Activated T-cell treated with anti-CD3 and anti-CD28 coated beads for 24 hours (primary cell): ENCODE data around the gene IQCH.

Experiments used
- DNase-seq: peaks from one replicate; pipeline ENCODE4 v3.0.0-alpha.2; 2020; ENCODE audit warnings: low read depth

The IQCH gene

GRCh38 chr15:67300266-67301025 is 45.9 kb downstream of the IQCH start:
- DNase-seq = no peak

DNA sequence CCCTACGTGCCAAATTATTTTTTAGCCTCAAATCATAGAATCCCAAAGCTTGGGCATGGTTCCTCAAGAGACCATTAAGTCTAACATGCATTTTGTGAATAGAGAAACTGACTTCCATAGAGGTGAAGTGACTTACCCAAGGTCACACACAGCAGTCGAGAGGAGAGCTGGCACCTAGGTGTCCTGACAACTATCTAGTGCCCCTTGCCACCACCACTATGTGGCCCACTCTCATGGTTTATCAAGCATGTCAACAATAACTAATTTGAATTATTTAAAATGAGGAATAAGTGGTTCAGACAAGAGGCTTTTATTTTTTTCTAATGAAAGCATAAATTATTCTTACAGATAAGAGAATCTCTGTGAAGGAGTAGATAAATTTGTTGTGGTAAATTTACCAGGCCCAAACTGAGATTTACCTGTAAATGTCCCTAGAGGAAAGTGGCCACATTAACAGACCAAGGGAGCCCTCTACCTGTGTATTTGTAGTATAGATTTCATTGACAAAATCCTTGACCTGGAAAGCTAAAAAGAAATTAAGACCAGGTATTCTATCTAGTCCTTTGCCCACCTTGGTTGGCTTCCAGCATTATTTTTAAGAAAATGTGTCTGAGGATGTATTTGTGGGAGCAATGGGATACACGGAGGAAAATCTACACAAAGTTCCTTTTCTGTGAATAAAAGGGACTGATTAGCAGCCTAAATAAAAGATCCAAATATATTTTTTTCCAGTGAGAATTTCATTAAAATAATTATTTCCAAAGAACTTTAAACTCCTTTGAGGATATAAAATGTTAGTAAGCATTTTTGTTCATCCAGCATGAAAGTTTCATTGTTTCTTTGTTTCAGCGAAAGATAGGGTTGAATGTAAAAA is 49.1 kb downstream of the IQCH start:
- no peak for DNase-seq

- DNase-seq = no peak
These were observed 50.2 kb downstream of the IQCH start for GRCh38 chr15:67304778-67305177.

DNA sequence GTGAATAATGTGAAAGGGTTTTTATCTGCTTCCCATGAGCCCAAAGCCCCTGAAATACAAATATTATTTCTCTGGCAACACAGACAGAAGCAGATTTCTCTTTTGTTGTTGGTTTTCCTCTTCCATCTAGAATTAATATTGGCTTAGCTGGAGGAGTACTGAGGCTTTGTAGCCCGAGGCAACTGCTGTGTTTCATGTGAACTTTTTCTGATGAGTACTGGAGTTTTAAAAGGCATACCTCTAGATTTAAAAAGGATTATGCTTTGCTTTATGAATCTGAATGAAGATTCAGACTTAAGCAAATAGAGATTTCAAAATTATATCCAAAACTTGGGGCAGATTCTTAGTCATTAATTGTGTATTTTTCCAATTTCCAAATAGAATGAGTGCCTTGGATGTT is 50.9 kb downstream of the IQCH start:
- DNase-seq = no peak

DNA sequence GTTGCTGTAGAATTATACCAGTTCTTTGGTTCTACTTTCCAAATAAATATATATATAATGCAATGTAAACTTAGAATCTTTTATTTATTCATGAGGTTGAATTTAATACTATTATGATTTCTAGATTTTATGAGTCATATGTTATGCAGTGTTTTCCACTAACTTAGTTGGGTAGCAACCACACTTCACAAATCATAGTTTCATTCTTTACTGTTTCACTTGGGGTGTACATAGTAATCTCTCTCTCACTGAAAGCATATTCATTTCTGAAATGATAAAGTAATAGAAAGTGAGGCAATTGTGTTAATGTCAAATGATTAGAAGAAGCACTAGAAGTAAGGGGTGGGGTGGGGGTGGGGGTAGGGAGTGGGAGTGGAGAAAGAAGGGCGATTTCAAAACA is 52.6 kb downstream of the IQCH start:
- DNase-seq = no peak

GRCh38 chr15:67307889-67308597 is 53.5 kb downstream of the IQCH start:
- DNase-seq = no peak

GRCh38 chr15:67311731-67312130 is 57.1 kb downstream of the IQCH start:
- no peak for DNase-seq

DNA sequence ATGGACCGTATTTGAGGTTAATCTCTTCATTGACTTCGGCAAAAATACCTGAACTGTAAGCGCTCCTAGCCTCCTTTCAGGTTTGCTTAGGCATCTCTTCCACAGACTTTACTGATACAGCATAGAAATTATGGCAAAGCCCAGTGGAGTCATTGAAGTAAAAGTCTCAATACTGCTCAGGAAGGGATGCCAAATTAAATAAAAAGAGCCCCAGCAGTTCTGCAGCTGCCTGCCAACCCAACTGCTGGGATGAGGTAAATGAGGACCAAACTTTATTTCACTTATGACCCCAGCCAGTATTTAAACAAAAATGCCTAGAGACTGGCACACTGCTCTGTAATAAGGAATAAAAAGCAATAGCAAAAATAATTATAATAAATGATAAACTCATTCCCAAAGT is 65.4 kb downstream of the IQCH start:
- no peak for DNase-seq

DNA sequence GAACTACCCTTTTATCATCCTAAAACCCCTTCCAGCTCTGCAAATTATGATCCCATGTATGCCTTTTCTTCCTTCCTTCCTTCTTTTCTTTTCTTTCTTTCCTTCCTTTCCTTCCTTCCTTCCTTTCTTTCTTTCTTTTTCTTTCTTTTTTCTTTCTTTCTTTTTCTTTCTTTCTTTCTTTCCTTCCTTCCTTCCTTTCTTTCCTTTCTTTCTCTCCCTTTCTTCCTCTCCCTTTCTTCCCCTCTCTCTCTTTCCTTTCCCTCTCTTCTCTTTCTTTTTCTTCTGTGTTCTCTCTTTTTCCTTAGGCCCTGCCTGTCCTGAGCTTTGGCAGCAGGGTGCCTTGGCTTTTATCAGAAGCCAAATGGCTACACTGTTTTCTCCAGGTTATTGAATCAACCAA is 66.8 kb downstream of the IQCH start:
- no peak for DNase-seq

- no peak for DNase-seq
These were observed 67.9 kb downstream of the IQCH start for GRCh38 chr15:67322481-67322880.

GRCh38 chr15:67327312-67327711 is 72.7 kb downstream of the IQCH start:
- no peak for DNase-seq

- DNase-seq = no peak
These were observed 73.2 kb downstream of the IQCH start for GRCh38 chr15:67327737-67328136.

DNA sequence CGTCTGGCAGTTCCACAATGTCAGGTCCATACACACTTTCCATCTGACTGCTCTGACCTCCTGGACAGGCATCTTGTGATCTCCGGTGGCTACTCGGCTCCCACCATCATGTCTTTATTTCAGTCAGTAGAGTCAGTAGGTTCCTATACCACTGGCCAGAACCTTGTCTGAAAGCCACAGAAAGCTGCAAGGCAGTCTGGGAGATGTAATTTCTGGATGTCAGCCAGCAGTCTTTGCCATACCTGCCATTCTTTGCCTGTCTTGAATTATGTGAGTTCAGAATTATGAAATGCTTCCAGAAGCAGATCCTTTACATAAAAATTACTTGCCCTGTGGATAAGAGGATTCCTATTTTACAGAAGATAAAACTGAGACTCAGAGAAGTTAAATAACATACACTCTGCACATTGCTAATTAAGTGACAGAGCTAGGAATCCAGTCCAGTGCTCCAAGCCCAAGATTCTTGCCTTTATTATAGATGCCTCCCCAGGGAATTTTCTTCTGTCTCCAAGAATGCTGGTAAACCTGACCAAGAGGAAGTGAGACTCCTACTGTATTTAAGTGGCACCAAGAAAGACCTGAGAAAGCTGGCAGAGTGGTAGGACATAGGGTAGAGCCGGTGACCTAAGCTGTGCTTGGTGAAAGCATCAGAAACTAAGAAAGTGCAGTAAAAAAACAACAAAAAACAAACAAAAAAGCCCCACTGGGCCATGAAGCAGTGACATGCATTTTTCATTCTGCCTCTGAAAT is 75.6 kb downstream of the IQCH start:
- no peak for DNase-seq

- no peak for DNase-seq
These were observed 77.1 kb downstream of the IQCH start for GRCh38 chr15:67331676-67332075.

DNA sequence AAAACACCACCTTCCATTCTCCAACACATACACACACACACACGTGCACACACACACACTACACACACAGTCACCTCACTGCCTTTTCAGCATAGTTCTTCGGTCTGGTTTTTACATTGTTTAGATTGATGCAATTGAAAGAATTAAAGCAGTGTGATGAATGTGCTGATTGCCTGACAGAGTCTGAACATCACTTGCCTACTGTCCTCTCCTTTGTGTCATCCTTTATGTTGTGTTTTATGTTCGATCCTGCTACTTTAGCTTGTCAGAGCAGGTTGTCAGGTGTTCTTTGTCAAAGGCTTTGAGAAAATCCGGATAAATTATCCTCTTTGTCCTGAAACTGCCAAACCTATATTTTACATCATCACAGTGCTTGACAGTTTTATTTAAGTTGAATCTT is 80.4 kb downstream of the IQCH start:
- DNase-seq = no peak

DNA sequence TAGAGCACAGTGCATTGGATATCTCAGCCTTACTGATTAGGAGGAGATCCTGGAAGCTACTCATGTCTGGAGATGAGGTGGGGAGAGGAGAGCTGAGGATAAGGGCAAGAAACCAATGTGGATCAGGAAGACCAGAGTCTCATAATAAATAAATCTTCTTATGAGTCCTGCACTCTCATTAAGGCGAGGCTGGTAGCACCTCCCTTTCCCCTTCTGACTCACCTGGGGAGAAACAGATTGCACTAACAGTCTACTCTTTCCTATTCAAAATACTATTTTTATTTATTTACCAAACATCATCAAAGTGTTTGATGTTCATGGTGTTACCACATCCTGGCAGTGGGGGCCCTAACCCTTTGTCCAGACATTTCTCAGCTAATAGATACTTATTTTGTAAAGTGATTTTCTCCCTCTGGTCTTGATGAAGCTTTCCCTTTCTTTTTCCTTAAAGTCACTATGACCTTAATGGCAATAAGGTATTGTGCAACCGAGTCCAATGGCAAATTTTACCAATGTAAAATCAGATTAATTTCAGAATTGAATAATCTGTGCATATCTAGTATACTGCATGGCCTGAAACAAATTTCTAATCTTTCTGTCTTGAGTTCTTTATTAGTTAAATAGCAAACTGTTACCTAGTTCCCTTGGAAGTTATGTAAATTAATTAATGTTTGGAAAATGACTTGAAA is 81.1 kb downstream of the IQCH start:
- DNase-seq = no peak

DNA sequence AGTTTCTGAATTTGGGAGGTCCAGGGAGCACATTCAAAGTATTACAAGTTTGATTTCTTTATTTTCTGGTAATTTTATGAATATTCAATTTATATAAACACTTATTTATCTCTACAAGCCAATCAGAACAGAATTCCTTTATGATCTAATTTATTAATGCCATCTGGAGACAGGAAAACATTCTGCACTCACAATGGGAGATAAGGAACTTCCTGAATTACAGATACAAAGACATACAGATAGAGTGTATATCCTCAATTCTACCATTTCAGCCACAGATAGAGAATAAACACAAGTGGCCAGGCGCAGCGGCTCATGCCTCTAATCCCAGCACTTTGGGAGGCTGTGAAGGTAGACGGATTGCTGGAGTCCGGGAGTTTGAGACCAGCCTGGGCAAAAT is 86.0 kb downstream of the IQCH start:
- DNase-seq = no peak

DNA sequence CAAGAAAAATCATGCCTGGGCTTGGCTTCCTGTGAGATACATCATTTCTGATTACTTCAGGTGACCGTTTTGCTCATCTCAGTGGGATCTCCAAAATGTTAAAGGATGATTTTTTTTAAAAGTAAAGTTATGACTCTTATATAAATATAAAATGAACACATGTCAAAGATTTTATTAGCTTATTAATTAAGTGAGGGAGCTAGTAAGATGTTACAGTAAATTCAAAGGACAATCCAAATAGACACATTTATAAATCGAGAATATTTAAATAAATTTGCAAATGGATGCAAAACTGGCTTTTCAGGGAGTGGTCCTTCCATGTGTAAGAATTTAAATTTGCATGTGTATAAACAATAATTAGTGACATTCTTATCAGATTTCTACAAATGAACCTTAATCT is 87.0 kb downstream of the IQCH start:
- DNase-seq = no peak

DNA sequence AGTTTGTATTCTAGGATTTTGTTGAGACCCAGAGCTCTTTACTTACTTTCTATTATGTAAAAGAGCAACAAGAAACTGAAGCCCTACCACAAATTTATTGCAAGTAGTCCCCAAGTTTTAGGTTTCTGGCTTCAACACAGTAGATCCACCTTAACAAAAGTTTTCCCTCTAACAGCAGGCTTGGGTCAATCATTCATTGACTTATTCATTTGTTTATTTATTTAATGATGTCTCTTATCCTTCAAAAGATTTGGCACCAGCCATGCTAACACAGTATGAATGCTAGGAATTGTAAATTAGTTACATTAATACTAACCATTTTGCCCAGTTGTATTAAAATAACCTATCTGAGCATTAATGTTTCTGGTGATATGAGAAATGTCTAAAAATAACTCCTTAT is 88.6 kb downstream of the IQCH start:
- no peak for DNase-seq

DNA sequence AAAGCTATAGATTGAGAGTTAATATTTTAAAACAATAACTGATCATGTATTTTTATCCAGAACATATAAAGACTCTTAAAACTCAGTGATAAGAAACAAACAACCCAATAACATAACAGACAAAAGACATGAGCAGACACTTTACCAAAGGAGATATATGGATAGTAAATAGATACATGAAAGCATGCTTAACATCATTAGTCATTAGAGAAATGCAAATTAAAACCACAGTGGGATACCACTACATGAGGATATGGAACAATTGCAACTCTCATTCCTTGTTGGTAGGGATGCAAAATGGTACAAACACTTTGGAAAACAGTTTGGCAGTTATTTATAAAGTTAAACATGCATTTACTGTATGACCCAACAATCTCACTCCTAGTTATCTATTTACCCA is 95.0 kb downstream of the IQCH start:
- no peak for DNase-seq

- no peak for DNase-seq
These were observed 95.5 kb downstream of the IQCH start for GRCh38 chr15:67350042-67350441.

GRCh38 chr15:67358391-67358790 is 103.8 kb downstream of the IQCH start:
- no peak for DNase-seq
